ENCODE data around the gene CAMKK1.

Gene CAMKK1

GRCh38 chr17:3918372-3919122, 25.7 kb upstream of the CAMKK1 start:
- Histone ChIP-seq H3K4me1 (ENCODE audit: control insufficient read depth, insufficient read depth, low read length) (no peaks in the 10 kb centered on the region), H3K9me3 (ENCODE audit: control insufficient read depth, low read length) (no peaks in the 10 kb centered on the region), H3K4me3 (ENCODE audit: insufficient read depth, low read depth, low read length) (no peak overlapping the region), H3K27me3 (ENCODE audit: control insufficient read depth, insufficient read depth, low read length, poor library complexity, severe bottlenecking) (no peaks in the 10 kb centered on the region), H3K27ac (ENCODE audit: insufficient read depth, low read depth, low read length, poor library complexity, severe bottlenecking) (no peak overlapping the region), H3K36me3 (ENCODE audit: control insufficient read depth, insufficient read depth, low read length) (no peaks in the 10 kb centered on the region)
- 76 to 78% methylated on average over 8 of the region's 8 CpGs for WGBS, 2 experiments

- 82% methylated on average over 11 of the region's 11 CpGs for WGBS, 2 experiments
- H3K4me3 ChIP-seq (ENCODE audit: insufficient read depth, low read depth, low read length): no peak overlapping the region
- H3K27me3 ChIP-seq (ENCODE audit: control insufficient read depth, insufficient read depth, low read length, poor library complexity, severe bottlenecking): no peaks in the 10 kb centered on the region
- no peaks in the 10 kb centered on the region for H3K4me1 ChIP-seq (ENCODE audit: control insufficient read depth, insufficient read depth, low read length)
- H3K9me3 ChIP-seq (ENCODE audit: control insufficient read depth, low read length): no peaks in the 10 kb centered on the region
- no peak overlapping the region for H3K27ac ChIP-seq (ENCODE audit: insufficient read depth, low read depth, low read length, poor library complexity, severe bottlenecking)
- no peaks in the 10 kb centered on the region for H3K36me3 ChIP-seq (ENCODE audit: control insufficient read depth, insufficient read depth, low read length)
Measured at GRCh38 chr17:3917391-3917931, 24.6 kb upstream of the CAMKK1 start.

GRCh38 chr17:3916825-3917224, 24.0 kb upstream of the CAMKK1 start:
- WGBS, 2 experiments: 89 to 94% methylated on average over 10 of the region's 10 CpGs
- H3K4me1 ChIP-seq (ENCODE audit: control insufficient read depth, insufficient read depth, low read length): no peaks in the 10 kb centered on the region

GRCh38 chr17:3915995-3916696, 23.3 kb upstream of the CAMKK1 start, which contains the start of gene P2RX1:
P2RX1 (minus strand) TSS chr17:3916465; CDS start chr17:3916225, 240 bp downstream.
- H3K4me3 ChIP-seq (ENCODE audit: insufficient read depth, low read depth, low read length): no peak within 1 kb of the TSS
- 92 to 93% methylated on average over 28 of the region's 28 CpGs for WGBS, 2 experiments
- no peak within 1 kb of the TSS for H3K27ac ChIP-seq (ENCODE audit: insufficient read depth, low read depth, low read length, poor library complexity, severe bottlenecking)
- no peaks in the 10 kb centered on the region for H3K27me3 ChIP-seq (ENCODE audit: control insufficient read depth, insufficient read depth, low read length, poor library complexity, severe bottlenecking)
- no peaks in the 10 kb centered on the region for H3K9me3 ChIP-seq (ENCODE audit: control insufficient read depth, low read length)
- H3K4me1 ChIP-seq (ENCODE audit: control insufficient read depth, insufficient read depth, low read length): no peaks in the 10 kb centered on the region
- H3K36me3 ChIP-seq (ENCODE audit: control insufficient read depth, insufficient read depth, low read length): no peaks in the 10 kb centered on the region

More at GRCh38 chr17:3916825-3917224, 24.0 kb upstream of the CAMKK1 start:
- Histone ChIP-seq H3K4me3 (ENCODE audit: insufficient read depth, low read depth, low read length) (no peak overlapping the region), H3K36me3 (ENCODE audit: control insufficient read depth, insufficient read depth, low read length) (no peaks in the 10 kb centered on the region), H3K27me3 (ENCODE audit: control insufficient read depth, insufficient read depth, low read length, poor library complexity, severe bottlenecking) (no peaks in the 10 kb centered on the region), H3K9me3 (ENCODE audit: control insufficient read depth, low read length) (no peaks in the 10 kb centered on the region), H3K27ac (ENCODE audit: insufficient read depth, low read depth, low read length, poor library complexity, severe bottlenecking) (no peak overlapping the region)

GRCh38 chr17:3915581-3915994, 22.7 kb upstream of the CAMKK1 start:
- WGBS, 2 experiments: 92 to 95% methylated on average over 13 of the region's 13 CpGs
- Histone ChIP-seq H3K27ac (ENCODE audit: insufficient read depth, low read depth, low read length, poor library complexity, severe bottlenecking) (no peak overlapping the region), H3K27me3 (ENCODE audit: control insufficient read depth, insufficient read depth, low read length, poor library complexity, severe bottlenecking) (no peaks in the 10 kb centered on the region), H3K36me3 (ENCODE audit: control insufficient read depth, insufficient read depth, low read length) (no peaks in the 10 kb centered on the region), H3K9me3 (ENCODE audit: control insufficient read depth, low read length) (no peaks in the 10 kb centered on the region), H3K4me1 (ENCODE audit: control insufficient read depth, insufficient read depth, low read length) (no peaks in the 10 kb centered on the region), H3K4me3 (ENCODE audit: insufficient read depth, low read depth, low read length) (no peak overlapping the region)

GRCh38 chr17:3914312-3914670, 21.4 kb upstream of the CAMKK1 start:
- H3K9me3 ChIP-seq (ENCODE audit: control insufficient read depth, low read length): no peaks in the 10 kb centered on the region
- H3K4me3 ChIP-seq (ENCODE audit: insufficient read depth, low read depth, low read length): no peak overlapping the region
- no peaks in the 10 kb centered on the region for H3K36me3 ChIP-seq (ENCODE audit: control insufficient read depth, insufficient read depth, low read length)
- WGBS, 2 experiments: 90 to 93% methylated on average over 10 of the region's 10 CpGs
- no peaks in the 10 kb centered on the region for H3K4me1 ChIP-seq (ENCODE audit: control insufficient read depth, insufficient read depth, low read length)
- no peaks in the 10 kb centered on the region for H3K27me3 ChIP-seq (ENCODE audit: control insufficient read depth, insufficient read depth, low read length, poor library complexity, severe bottlenecking)
- no peak overlapping the region for H3K27ac ChIP-seq (ENCODE audit: insufficient read depth, low read depth, low read length, poor library complexity, severe bottlenecking)

- Histone ChIP-seq H3K27ac (ENCODE audit: insufficient read depth, low read depth, low read length, poor library complexity, severe bottlenecking) (no peak overlapping the region), H3K27me3 (ENCODE audit: control insufficient read depth, insufficient read depth, low read length, poor library complexity, severe bottlenecking) (no peaks in the 10 kb centered on the region), H3K36me3 (ENCODE audit: control insufficient read depth, insufficient read depth, low read length) (no peaks in the 10 kb centered on the region), H3K4me1 (ENCODE audit: control insufficient read depth, insufficient read depth, low read length) (no peaks in the 10 kb centered on the region), H3K9me3 (ENCODE audit: control insufficient read depth, low read length) (no peaks in the 10 kb centered on the region), H3K4me3 (ENCODE audit: insufficient read depth, low read depth, low read length) (no peak overlapping the region)
- WGBS, 2 experiments: 42 to 44% methylated on average over 17 of the region's 17 CpGs
Measured at GRCh38 chr17:3913531-3914311, 20.9 kb upstream of the CAMKK1 start.

- no peaks in the 10 kb centered on the region for H3K4me1 ChIP-seq (ENCODE audit: control insufficient read depth, insufficient read depth, low read length)
- no peaks in the 10 kb centered on the region for H3K36me3 ChIP-seq (ENCODE audit: control insufficient read depth, insufficient read depth, low read length)
- H3K4me3 ChIP-seq (ENCODE audit: insufficient read depth, low read depth, low read length): no peak overlapping the region
- no peaks in the 10 kb centered on the region for H3K9me3 ChIP-seq (ENCODE audit: control insufficient read depth, low read length)
- H3K27ac ChIP-seq (ENCODE audit: insufficient read depth, low read depth, low read length, poor library complexity, severe bottlenecking): no peak overlapping the region
- H3K27me3 ChIP-seq (ENCODE audit: control insufficient read depth, insufficient read depth, low read length, poor library complexity, severe bottlenecking): no peaks in the 10 kb centered on the region
- 87 to 91% methylated on average over 2 of the region's 2 CpGs for WGBS, 2 experiments
Measured at GRCh38 chr17:3912827-3913226, 20.0 kb upstream of the CAMKK1 start.

GRCh38 chr17:3911271-3912053, 18.6 kb upstream of the CAMKK1 start:
- H3K4me3 ChIP-seq (ENCODE audit: insufficient read depth, low read depth, low read length): no peak overlapping the region
- WGBS, 2 experiments: 81 to 85% methylated on average over 30 of the region's 30 CpGs
- H3K27me3 ChIP-seq (ENCODE audit: control insufficient read depth, insufficient read depth, low read length, poor library complexity, severe bottlenecking): no peaks in the 10 kb centered on the region
- H3K4me1 ChIP-seq (ENCODE audit: control insufficient read depth, insufficient read depth, low read length): no peaks in the 10 kb centered on the region
- H3K27ac ChIP-seq (ENCODE audit: insufficient read depth, low read depth, low read length, poor library complexity, severe bottlenecking): no peak overlapping the region
- H3K9me3 ChIP-seq (ENCODE audit: control insufficient read depth, low read length): no peaks in the 10 kb centered on the region
- H3K36me3 ChIP-seq (ENCODE audit: control insufficient read depth, insufficient read depth, low read length): no peaks in the 10 kb centered on the region

Measured in ectodermal cell (in vitro differentiated cells).